GM19193 (cell line): ENCODE data around the gene TTC9.

Experiments used
- POLR2A ChIP-seq: IDR thresholded peaks from 4 replicates; pipeline ENCODE4 v1.6.1; 2011; ENCODE audit not compliant: insufficient read depth, insufficient read length; ENCODE audit errors: extremely low read depth

TTC9 gene

GRCh38 chr14:70685474-70686197 lies 43.9 kb downstream of the TTC9 start:
- TF ChIP-seq POLR2A = no peak

DNA sequence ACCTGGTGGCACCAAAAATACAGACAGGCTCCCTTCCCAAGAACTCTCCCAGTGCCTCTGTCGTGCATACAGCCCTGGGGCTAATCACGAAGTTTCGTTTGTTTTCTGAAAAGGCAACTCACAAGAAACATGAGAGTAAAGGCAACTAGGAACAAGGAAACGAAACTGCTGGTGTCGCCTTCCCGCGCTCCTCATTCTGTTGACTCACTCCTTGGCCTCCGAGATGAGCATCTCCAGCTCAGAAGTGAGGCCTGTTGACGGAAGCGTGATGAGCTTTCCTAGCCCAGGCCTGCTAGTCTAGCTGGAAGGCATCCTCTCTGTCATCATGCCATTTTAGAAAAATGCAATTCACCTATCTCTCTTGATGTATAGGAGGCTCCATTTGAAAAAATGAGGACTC lies 50.5 kb downstream of the TTC9 start:
- no peak for TF ChIP-seq POLR2A

GRCh38 chr14:70696026-70696425 lies 54.3 kb downstream of the TTC9 start:
- no peak for TF ChIP-seq POLR2A

- no peak for TF ChIP-seq POLR2A
Observed at GRCh38 chr14:70697701-70698100, 56.0 kb downstream of the TTC9 start.

DNA sequence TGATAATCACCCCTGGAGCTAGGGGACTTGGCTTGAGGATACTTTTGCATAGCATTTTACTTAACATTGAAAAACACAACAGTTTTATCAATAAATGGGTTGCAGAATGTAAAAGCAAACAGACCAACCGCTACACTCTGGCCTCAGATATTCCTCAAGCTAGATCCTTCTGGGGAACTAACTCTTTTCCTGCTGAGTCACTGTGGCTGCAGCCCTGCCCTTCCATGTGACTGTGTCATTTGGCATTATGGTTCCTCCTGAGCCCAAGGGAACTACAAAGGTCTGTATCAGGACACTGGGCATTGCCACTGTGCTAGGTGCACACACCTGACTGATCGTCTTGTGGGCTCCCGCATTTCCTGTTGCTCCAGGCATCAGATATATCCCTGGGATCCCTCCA lies 56.6 kb downstream of the TTC9 start:
- no peak for TF ChIP-seq POLR2A

DNA sequence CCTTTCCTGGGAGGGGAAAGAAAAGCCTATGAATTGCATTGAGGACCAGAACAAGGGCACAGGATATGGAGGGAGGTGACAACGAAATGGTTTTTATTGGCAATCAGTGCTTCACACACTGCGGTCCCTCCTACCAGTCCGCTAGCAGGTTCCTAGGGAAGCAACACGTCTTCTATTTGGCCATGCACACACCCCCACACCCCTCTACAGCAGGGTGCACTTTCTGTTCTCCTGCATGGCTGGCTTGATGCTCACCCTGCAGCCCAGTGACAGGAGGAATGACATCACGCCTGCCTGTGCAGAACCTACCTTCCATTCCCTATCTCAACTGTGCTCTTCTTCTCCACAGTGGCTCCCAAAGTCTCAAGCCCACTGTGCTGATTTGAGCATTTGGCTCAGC lies 57.9 kb downstream of the TTC9 start:
- no peak for TF ChIP-seq POLR2A

DNA sequence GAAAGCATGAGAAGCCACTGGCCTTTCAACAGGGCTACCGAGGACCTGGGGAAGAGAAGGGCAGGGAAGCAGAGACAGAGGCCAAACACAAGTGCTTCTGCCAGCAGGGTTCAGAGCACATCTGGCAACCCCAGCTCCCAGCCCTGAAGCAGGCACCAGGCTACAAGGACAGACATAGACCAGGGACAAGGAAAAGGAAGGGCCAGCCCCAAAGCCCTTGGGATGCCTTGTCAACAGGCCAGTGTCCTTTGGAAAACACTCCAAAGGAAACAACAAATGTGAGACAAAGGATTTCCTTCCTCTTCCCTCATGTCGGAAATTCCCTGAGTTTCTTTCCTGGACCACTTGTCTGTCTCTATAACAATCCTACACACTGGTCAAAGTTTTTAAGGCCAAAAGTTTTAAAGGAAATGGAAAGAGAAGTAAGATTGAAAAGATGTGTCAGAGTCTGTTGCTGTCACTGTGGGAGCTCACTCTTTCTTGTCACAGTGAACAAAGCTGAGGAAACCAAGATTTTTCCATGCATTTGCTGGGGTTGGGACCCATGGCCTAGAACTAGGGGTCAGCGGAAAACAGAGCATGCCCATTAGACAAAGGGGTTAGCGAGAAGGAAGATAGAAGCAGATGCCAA lies 59.4 kb downstream of the TTC9 start:
- no peak for TF ChIP-seq POLR2A

DNA sequence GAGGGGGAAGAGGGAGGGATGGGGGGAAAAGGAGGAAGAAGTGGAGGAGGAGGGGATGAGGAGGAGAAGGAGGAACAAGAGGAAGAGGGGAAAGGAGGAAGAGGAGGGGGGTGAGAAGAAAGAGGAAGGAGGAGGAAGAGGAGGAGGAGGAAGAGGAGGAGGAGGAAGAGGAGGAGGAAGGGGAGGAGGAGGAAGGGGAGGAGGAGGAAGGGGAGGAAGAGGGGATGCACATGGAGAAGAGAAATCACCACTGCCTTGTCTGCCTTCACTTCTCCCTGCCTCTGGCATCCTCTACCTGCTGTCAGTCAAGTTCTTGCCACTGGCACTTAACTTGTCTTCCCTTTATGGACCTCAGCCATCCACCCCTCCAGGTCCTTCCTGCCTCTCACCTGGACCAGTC lies 59.9 kb downstream of the TTC9 start:
- no peak for TF ChIP-seq POLR2A

GRCh38 chr14:70702161-70702560 lies 60.4 kb downstream of the TTC9 start:
- no peak for TF ChIP-seq POLR2A

- TF ChIP-seq POLR2A = no peak
Observed at GRCh38 chr14:70704960-70705359, 63.2 kb downstream of the TTC9 start.

GRCh38 chr14:70706177-70706576 lies 64.5 kb downstream of the TTC9 start:
- no peak for TF ChIP-seq POLR2A

- no peak for TF ChIP-seq POLR2A
Observed at GRCh38 chr14:70707138-70708038, 65.7 kb downstream of the TTC9 start.

GRCh38 chr14:70708717-70709570 lies 67.2 kb downstream of the TTC9 start:
- no peak for TF ChIP-seq POLR2A

- TF ChIP-seq POLR2A = no peak
Observed at GRCh38 chr14:70709726-70710382, 68.1 kb downstream of the TTC9 start.
